ENCODE data around the gene AAR2. TPM values are rescaled to one million over a fixed set of nuclear protein-coding genes. Genes with fewer than 3 reads are reported as not detected.
A peak's percentile ranks its signal among the peaks of the same experiment; 100 is the strongest.

Gene AAR2
- total RNA-seq, 1 donor from 2014 or later: 25.9 TPM

DNA sequence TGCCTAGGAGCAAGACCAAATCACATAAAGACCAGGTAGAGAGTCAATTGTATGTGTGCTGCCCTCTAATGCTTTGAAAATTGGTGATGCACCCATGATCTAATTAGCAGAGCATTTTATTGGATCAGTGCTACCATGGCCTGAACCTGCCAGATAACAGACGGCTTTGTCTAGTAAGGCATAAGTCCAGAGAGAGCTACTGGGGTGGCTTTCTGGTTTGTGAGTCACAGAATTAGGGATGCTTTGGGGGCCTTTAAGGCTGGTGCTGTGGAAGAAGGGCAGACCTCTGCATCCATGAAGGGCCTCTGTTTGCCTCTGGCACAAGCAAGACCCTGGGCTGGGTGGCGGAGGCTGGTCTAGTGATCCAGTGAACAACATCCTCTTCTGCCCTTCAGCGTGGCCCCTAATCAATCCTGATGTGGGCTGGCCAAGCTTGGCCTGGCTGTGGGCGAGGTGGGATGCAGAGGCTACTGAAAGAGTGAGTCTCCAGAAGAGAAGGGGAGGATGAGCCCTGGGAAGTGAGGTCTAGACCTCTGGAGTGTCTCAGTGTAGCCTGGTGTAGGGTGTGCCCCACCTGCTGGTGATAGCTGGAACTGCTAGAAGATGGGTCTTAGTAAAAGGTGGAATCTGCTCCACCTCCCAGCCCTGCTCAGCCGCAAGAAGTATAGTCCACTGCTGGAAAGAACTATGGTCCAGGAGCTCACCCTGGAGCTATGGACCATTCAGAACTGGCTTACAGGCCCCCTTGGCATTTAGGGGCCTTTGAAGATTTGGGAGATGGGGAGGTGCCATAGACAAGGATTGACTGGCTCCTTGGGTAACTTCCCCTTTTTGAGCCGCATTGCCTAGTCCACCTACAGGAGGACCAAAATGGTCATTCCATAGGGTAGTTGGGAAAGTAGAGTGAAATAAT lies 36.7 kb upstream of the AAR2 start:
- ATAC-seq (ENCODE audit: low read depth) (peak; percentile 89), DNase-seq (peak; percentile 58)
- Mint-ChIP-seq H3K27ac (no peak overlapping the region), H3K27me3 (peaks cover 3% of the 10 kb centered on the region), H3K9me3 (no peaks in the 10 kb centered on the region), H3K4me3 (no peak overlapping the region), H3K4me1 (peaks cover 8% of the 10 kb centered on the region), H3K36me3 (ENCODE audit: low read depth) (no peaks in the 10 kb centered on the region)
- intact Hi-C loops (cut with micrococcal nuclease): loop anchor here (1.0 kb wide), 2 partner anchors 43 to 204 kb away; no protein-coding TSS in a partner anchor
- ChIA-PET POLR2A (interaction anchor here (0.9 kb wide), 1 partner anchor 200 kb away, joined by 3 read pairs; no protein-coding TSS in a partner anchor), CTCF (interaction anchor here (0.6 to 4.8 kb wide), 13 partner anchors 10 to 295 kb away, joined by 3 to 26 read pairs (median 3); no protein-coding TSS in a partner anchor)
- TF ChIP-seq CTCF (IDR thresholded peaks at IDR 0.05): no peak

DNA sequence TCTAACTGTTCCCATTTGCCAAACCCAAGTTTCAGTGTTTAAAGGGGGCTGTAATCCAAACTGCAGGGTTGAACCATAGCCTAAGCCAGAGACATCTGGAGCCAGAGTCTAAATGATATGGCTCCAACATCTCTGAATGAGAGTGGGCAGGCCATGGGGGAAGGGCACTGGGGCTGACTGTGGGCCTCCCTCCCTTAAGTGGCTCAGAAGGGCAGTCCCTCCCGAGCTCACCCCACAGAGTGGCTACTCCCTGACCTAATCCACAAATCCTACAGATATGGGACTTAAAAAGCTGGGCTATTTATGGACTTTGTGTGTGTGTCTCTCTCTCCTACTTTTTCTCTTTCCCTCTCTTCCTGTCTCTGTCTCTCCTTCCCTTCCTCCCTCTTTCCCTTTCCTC lies 35.8 kb upstream of the AAR2 start:
- no peaks in the 10 kb centered on the region for H3K9me3 Mint-ChIP-seq
- no peak for ATAC-seq (ENCODE audit: low read depth)
- CTCF ChIA-PET: interaction anchor here (0.7 to 4.8 kb wide), 6 partner anchors 10 to 216 kb away, joined by 3 to 26 read pairs (median 8); no protein-coding TSS in a partner anchor
- no peaks in the 10 kb centered on the region for H3K36me3 Mint-ChIP-seq (ENCODE audit: low read depth)
- no peak overlapping the region for H3K4me3 Mint-ChIP-seq
- intact Hi-C loops (cut with micrococcal nuclease): no loop called here
- no peak for DNase-seq
- H3K27ac Mint-ChIP-seq: no peak overlapping the region
- H3K27me3 Mint-ChIP-seq: peaks cover 3% of the 10 kb centered on the region
- no peak for TF ChIP-seq CTCF (IDR thresholded peaks at IDR 0.05)
- POLR2A ChIA-PET: no interaction called here
- H3K4me1 Mint-ChIP-seq: peaks cover 8% of the 10 kb centered on the region

GRCh38 chr20:36201198-36201597 lies 35.1 kb upstream of the AAR2 start:
- H3K9me3 Mint-ChIP-seq: no peaks in the 10 kb centered on the region
- no peak for TF ChIP-seq CTCF (IDR thresholded peaks at IDR 0.05)
- H3K4me1 Mint-ChIP-seq: peaks cover 8% of the 10 kb centered on the region
- no peaks in the 10 kb centered on the region for H3K36me3 Mint-ChIP-seq (ENCODE audit: low read depth)
- H3K27ac Mint-ChIP-seq: no peak overlapping the region
- intact Hi-C loops (cut with micrococcal nuclease): no loop called here
- ATAC-seq (ENCODE audit: low read depth): no peak
- POLR2A ChIA-PET: no interaction called here
- peaks cover 3% of the 10 kb centered on the region for H3K27me3 Mint-ChIP-seq
- CTCF ChIA-PET: interaction anchor here (2.4 to 2.6 kb wide), 2 partner anchors 8 to 238 kb away, joined by 9 to 14 read pairs; no protein-coding TSS in a partner anchor
- no peak for DNase-seq
- H3K4me3 Mint-ChIP-seq: no peak overlapping the region

DNA sequence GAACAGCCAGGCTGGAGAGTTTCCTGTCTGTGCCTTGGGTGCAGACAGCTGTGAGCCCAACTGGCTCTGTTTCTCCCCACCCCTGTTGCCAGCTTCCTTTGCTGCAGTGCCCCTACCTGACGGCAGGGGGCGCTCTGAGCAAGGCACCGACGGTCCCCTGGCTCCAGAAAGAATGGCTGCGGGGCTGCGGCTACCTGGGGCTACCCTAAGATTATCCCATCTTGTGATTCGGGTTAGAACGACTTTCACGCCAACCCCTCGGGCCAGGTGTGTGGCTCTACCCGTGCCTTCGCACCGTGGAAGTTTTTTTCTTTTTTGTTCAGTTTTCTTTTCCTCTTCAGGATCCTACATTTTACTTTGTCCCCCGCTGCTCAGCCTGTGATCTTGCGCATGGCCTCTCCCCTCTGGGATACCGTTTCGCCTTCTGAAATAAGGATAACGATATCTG lies 33.4 kb upstream of the AAR2 start:
- intact Hi-C loops (cut with micrococcal nuclease): loop anchor here (1.0 to 2.0 kb wide), 5 partner anchors 34 to 716 kb away; partner anchors contain the start of gene AAR2
- peak; percentile 71 for DNase-seq
- ChIA-PET POLR2A (interaction anchor here (0.7 to 0.9 kb wide), 3 partner anchors 658 to 1722 kb away, joined by 3 to 7 read pairs (median 5); no protein-coding TSS in a partner anchor), CTCF (interaction anchor here (0.7 to 2.6 kb wide), 18 partner anchors 9 to 686 kb away, joined by 3 to 14 read pairs (median 5); partner anchors contain the start of gene RAB5IF)
- no peaks in the 10 kb centered on the region for H3K36me3 Mint-ChIP-seq (ENCODE audit: low read depth)
- H3K4me1 Mint-ChIP-seq: peaks cover 8% of the 10 kb centered on the region
- H3K9me3 Mint-ChIP-seq: no peaks in the 10 kb centered on the region
- peaks cover 4% of the 10 kb centered on the region for H3K27me3 Mint-ChIP-seq
- H3K4me3 Mint-ChIP-seq: peak overlapping the region; percentile 70
- peak; percentile 71 for ATAC-seq (ENCODE audit: low read depth)
- TF ChIP-seq CTCF (IDR thresholded peaks at IDR 0.05): peak; percentile 82
- no peak overlapping the region for H3K27ac Mint-ChIP-seq

DNA sequence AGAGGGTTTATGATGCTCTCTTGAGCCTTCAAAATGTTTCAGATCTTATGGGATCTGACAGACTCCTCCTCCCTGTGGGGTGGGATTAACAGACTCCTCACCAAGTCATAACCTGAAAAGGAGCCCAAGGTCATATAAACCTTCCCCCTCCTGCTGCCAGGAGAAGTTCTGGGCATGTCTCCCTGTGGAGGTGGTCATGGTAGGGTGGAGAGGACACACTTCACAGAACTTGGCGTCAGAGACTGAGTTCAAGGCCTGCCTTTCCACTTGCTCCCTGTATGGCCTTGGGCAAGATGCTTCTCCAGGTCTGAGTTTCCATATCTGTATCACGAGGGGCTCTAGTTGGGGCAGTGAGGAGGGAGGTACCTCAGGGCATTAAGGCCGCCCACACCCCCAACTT lies 32.4 kb upstream of the AAR2 start:
- Mint-ChIP-seq H3K4me3 (no peak overlapping the region), H3K36me3 (ENCODE audit: low read depth) (no peaks in the 10 kb centered on the region), H3K27ac (no peak overlapping the region), H3K27me3 (peaks cover 4% of the 10 kb centered on the region), H3K4me1 (peaks cover 8% of the 10 kb centered on the region), H3K9me3 (no peaks in the 10 kb centered on the region)
- ChIA-PET POLR2A (no interaction called here), CTCF (interaction anchor here (1.4 to 2.6 kb wide), 4 partner anchors 11 to 683 kb away, joined by 3 to 12 read pairs (median 8); partner anchors contain the start of gene RAB5IF)
- intact Hi-C loops (cut with micrococcal nuclease): loop anchor here (2.0 kb wide), 3 partner anchors 33 to 715 kb away; partner anchors contain the start of gene AAR2
- no peak for ATAC-seq (ENCODE audit: low read depth)
- no peak for TF ChIP-seq CTCF (IDR thresholded peaks at IDR 0.05)
- no peak for DNase-seq

Data from activated B cell treated with CpG ODN at 0.5 μM for 24 hours (primary cell).